ENCODE measurements around the gene SLC5A10.
"Not testable (repeated sequence)": the region's sequence is repeated elsewhere in the genome, so short reads cannot be mapped to it uniquely, and the experiment has no call there.

- not testable (repeated sequence) for TF ChIP-seq CTCF (conservative IDR thresholded peaks at IDR 0.05); ZFX (IDR thresholded peaks at IDR 0.05)
Observed at GRCh38 chr17:19043032-19043431, 91.1 kb downstream of the SLC5A10 start.

Measured in C4-2B (cell line).